B cell (primary cell): ENCODE results near the gene CCDC34. TPM values are rescaled to one million over a fixed set of nuclear protein-coding genes. Genes with fewer than 3 reads are reported as not detected.

Source experiments
- ATAC-seq: fragments of 200-7000 bp; cut with Tn5 transposase; one replicate; pipeline ENCODE4 v1.10.0; 2021; ENCODE audit warnings: low read depth, mild to moderate bottlenecking, moderate number of reproducible peaks, moderate library complexity
- CTCF ChIA-PET: fragments of 350-600 bp; sonication (Branson Sonifier 250); formaldehyde crosslinking; loops from one replicate; lab custom pipeline; 2021; ENCODE audit warnings: antibody characterized with exemption, inconsistent platforms; lab: Charles Lee
- POLR2A ChIA-PET: fragments of 350-600 bp; sonication (Branson Sonifier 250); formaldehyde crosslinking; loops from one replicate; lab custom pipeline; 2021; ENCODE audit warnings: antibody characterized with exemption; lab: Charles Lee
- DNase-seq: peaks from one replicate; pipeline ENCODE4 v3.0.0; 2013
- H2AFZ ChIP-seq: 2 replicates; pipeline ENCODE4 v1.6.1; 2012; ENCODE audit warnings: mild to moderate bottlenecking, low read depth, low read length; ENCODE audit not compliant: insufficient read depth, poor library complexity, severe bottlenecking
- H3K27ac ChIP-seq, 2 donors: 1 replicate in 1 of 2; 2 replicates in 1 of 2; pipeline ENCODE4 v1.5.1; 2012 to 2013; ENCODE audit warnings: low read length in 2 of 2, mild to moderate bottlenecking in 2 of 2, moderate library complexity in 1 of 2
- H3K27me3 ChIP-seq, 4 experiments: fragments of 200-600 bp in 1 of 4; sonication (generic) in 1 of 4; replicated peaks in 1 of 4; 1 replicate in 2 of 4; 2 replicates in 2 of 4; pipeline versions ENCODE4 v1.6.1 to v1.7.0; 2013 to 2016; ENCODE audit warnings: low read length in 3 of 4, mild to moderate bottlenecking in 2 of 4, mixed read lengths in 1 of 4, moderate library complexity in 1 of 4; ENCODE audit not compliant: insufficient read depth in 4 of 4, control insufficient read depth in 3 of 4; ENCODE audit errors: control extremely low read depth in 1 of 4
- H3K36me3 ChIP-seq, 2 experiments: replicated peaks in 1 of 2; 1 replicate in 1 of 2; 2 replicates in 1 of 2; pipeline versions ENCODE4 v1.6.1 to v1.7.1; 2013; ENCODE audit warnings: low read length in 1 of 2; ENCODE audit not compliant: insufficient read depth in 2 of 2, control insufficient read depth in 1 of 2; ENCODE audit errors: control extremely low read depth in 1 of 2, extremely low read depth in 1 of 2
- H3K4me1 ChIP-seq, 2 donors: fragments of 200-600 bp in 1 of 2; sonication (generic) in 1 of 2; 1 replicate in 1 of 2; 2 replicates in 1 of 2; pipeline versions ENCODE4 v1.5.1 to v1.6.1; 2013 to 2017; ENCODE audit warnings: low read length in 2 of 2; ENCODE audit not compliant: control insufficient read depth in 2 of 2, insufficient read depth in 2 of 2
- H3K4me2 ChIP-seq: replicated peaks from 2 replicates; pipeline ENCODE3; 2012; ENCODE audit warnings: mild to moderate bottlenecking, low read depth, low read length; ENCODE audit not compliant: poor library complexity, severe bottlenecking
- H3K4me3 ChIP-seq, 5 experiments: fragments of 200-600 bp in 1 of 5; sonication (generic) in 1 of 5; 1 replicate in 3 of 5; 2 replicates in 2 of 5; pipeline versions ENCODE4 v1.5.1 to v1.7.0; 2011 to 2016; ENCODE audit warnings: low read length in 4 of 5, mild to moderate bottlenecking in 4 of 5, low read depth in 2 of 5, control low read depth in 1 of 5, moderate library complexity in 1 of 5; ENCODE audit not compliant: insufficient read depth in 1 of 5; ENCODE audit errors: control extremely low read depth in 1 of 5, extremely low read depth in 1 of 5
- H3K79me2 ChIP-seq: fragments of 200-600 bp; sonication (generic); one replicate; pipeline ENCODE4 v1.6.0; 2016; ENCODE audit warnings: low read length; ENCODE audit not compliant: control insufficient read depth, insufficient read depth
- H3K9ac ChIP-seq: fragments of 200-600 bp; sonication (generic); 2 replicates; pipeline ENCODE4 v1.6.1; 2017; ENCODE audit warnings: mild to moderate bottlenecking, low read length, moderate library complexity
- H3K9me3 ChIP-seq, 3 donors: one replicate each; pipeline versions ENCODE4 v1.6.1 to v1.7.1; 2013; ENCODE audit warnings: low read length in 2 of 3; ENCODE audit not compliant: control insufficient read depth in 2 of 3, insufficient read depth in 1 of 3; ENCODE audit errors: control extremely low read depth in 1 of 3
- H4K20me1 ChIP-seq: 2 replicates; pipeline ENCODE4 v1.6.0; 2012; ENCODE audit warnings: mild to moderate bottlenecking, low read length; ENCODE audit not compliant: insufficient read depth, control insufficient read depth, poor library complexity, severe bottlenecking
- H3K27ac Mint-ChIP-seq: one replicate; pipeline ENCODE4 v1.8.0; 2021; ENCODE audit warnings: mixed read lengths
- H3K27me3 Mint-ChIP-seq: one replicate; pipeline ENCODE4 v1.8.0; 2021; ENCODE audit warnings: mixed read lengths
- H3K4me1 Mint-ChIP-seq: one replicate; pipeline ENCODE4 v1.8.0; 2021; ENCODE audit warnings: mixed read lengths
- H3K4me3 Mint-ChIP-seq: one replicate; pipeline ENCODE4 v1.8.0; 2021; ENCODE audit warnings: mixed read lengths
- H3K9me3 Mint-ChIP-seq: one replicate; pipeline ENCODE4 v1.8.0; 2022; ENCODE audit warnings: mixed read lengths; ENCODE audit not compliant: insufficient read depth
- CTCF ChIP-seq: fragments of 200-600 bp; IDR thresholded peaks from one replicate; pipeline ENCODE4 v1.8.0; 2022; ENCODE audit warnings: antibody characterized with exemption, mild to moderate bottlenecking
- EZH2 ChIP-seq: IDR thresholded peaks from 2 replicates; pipeline ENCODE4 v1.6.1; 2012; ENCODE audit warnings: borderline replicate concordance, low read depth, mild to moderate bottlenecking, moderate library complexity, low read length; ENCODE audit not compliant: insufficient read depth, poor library complexity, severe bottlenecking
- WGBS: methylation state at CpG from one replicate; pipeline ENCODE4 v1.1.5; 2013; ENCODE audit warnings: missing lambda C conversion rate; ENCODE audit not compliant: insufficient coverage; 5-methylcytosine and 5-hydroxymethylcytosine counted together
- intact Hi-C: fragments of 100-400 bp; cut with micrococcal nuclease; formaldehyde crosslinking; loops from one replicate; pipeline ENCODE4 v1.10.0; 2022
- polyA plus RNA-seq: library from polyadenylated mRNA; depleted of rRNA; stranded (reverse); fragments of >200 nt; gene quantifications from 2 replicates; pipeline ENCODE4 v1.2.3, GENCODE V29; 2012
- total RNA-seq, 2 donors: library from RNA; stranded (reverse); fragments of 120-200 nt in 1 of 2; gene quantifications; 1 replicate in 1 of 2; 2 replicates in 1 of 2; pipeline versions ENCODE4 v1.2.3 to v1.2.4, GENCODE V29; 2013 to 2022

CCDC34 gene
- total and polyA plus RNA-seq, 2 donors (not counting 1 experiment from before 2014, with no cell fraction given) = 0.94 to 4.1 TPM

DNA sequence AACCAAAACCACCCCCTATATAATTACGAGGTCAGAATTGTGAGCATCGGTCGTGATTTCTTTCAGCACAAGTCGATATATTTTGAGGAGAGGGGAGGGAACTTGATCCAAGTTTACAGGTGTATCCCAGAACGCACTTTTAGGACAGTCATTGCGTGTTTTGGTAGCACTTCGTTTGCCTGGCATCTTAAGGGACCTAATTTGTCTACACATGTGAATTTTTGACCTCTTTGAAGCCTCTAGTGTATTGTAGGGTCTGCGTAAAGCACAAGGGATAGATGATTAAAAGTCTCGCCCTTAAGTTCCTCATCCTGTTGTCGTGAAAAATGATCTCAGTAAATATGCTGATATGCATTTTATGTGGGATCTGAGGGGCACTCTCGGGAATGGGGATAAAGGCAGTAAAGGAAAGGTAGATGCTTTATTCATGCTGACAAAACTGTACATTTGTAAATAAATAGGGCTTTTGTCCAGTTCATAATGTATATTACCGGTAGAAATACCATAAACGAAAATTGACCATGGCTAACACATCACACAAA is 632 bp upstream of the CCDC34 start:
- no peak for ATAC-seq
- Mint-ChIP-seq H3K27me3 (no peaks in the 10 kb centered on the region), H3K9me3 (no peaks in the 10 kb centered on the region), H3K27ac (peak overlapping the region; percentile 88), H3K4me1 (peaks cover 18% of the 10 kb centered on the region), H3K4me3 (peak overlapping the region; percentile 90)
- no peaks in the 10 kb centered on the region for H3K27me3 ChIP-seq
- TF ChIP-seq CTCF (no peak), EZH2 (no peak)
- no peaks in the 10 kb centered on the region for H3K36me3 ChIP-seq
- H3K9ac ChIP-seq = peak overlapping the region; percentile 75
- H4K20me1 ChIP-seq = no peaks in the 10 kb centered on the region
- ChIA-PET POLR2A (no interaction called here), CTCF (interaction anchor here (1.1 kb wide), 2 partner anchors 122 to 135 kb away, joined by 3 read pairs; no protein-coding TSS in a partner anchor)
- peak overlapping the region; percentile 75 for H3K4me2 ChIP-seq
- no peak for DNase-seq
- H2AFZ ChIP-seq = peak overlapping the region; percentile 98
- H3K79me2 ChIP-seq = no peaks in the 10 kb centered on the region
- peaks cover 8 to 14% of the 10 kb centered on the region in 2 donors for H3K4me1 ChIP-seq
- intact Hi-C loops = loop anchor here (1.0 to 2.0 kb wide), 3 partner anchors 109 to 745 kb away; partner anchors contain the start of genes KIF18A, LGR4, LIN7C and METTL15
- H3K9me3 ChIP-seq = no peaks in the 10 kb centered on the region
- peak overlapping the region; percentile 49 to 77 (median 64) for H3K4me3 ChIP-seq
- WGBS = 16% methylated on average over 7 of the region's 13 CpGs
- H3K27ac ChIP-seq = peak overlapping the region in 1 of 2 donors; percentile 62

DNA sequence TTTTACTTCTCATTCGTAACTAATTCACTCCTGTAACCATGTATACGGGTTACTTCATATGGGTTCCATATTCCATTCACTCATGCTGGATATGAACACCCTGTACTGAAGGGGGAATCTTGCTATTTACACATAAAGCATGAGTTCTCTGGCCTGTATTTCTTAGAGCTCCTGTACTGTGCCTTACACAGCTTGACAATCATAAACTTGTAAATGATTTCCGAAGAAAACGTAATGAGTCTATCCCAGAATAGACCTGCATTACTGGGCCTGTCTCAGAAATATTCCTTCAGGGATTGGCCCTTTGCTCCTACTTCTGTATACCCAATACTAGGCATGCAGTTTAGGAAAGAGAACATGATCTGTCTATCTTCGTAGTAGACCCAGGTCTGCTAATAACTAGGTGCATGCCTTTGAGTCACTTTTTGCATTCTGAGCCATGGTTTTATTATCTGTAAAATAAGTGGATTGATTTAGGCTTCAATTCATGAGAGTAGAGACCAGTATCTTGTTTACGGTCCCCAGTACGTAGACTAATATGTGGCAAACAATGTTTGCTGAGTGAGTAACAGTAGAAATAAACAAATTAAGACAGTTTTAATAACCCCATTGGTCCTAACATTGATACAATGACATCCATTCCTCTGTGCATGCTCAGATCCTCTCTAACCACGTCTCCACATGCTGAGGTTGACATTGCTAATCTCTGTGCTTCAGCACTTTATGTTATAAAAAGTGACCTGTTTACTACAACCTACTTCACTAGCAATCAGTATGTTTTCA is 1.2 kb downstream of the CCDC34 start:
- H3K27ac ChIP-seq = no peak overlapping the region
- H3K4me1 ChIP-seq = peaks cover 8 to 14% of the 10 kb centered on the region in 2 donors
- H3K4me1 Mint-ChIP-seq = peaks cover 18% of the 10 kb centered on the region
- no peaks in the 10 kb centered on the region for H4K20me1 ChIP-seq
- H3K4me2 ChIP-seq = peak overlapping the region; percentile 75
- no peaks in the 10 kb centered on the region for H3K9me3 Mint-ChIP-seq
- no peaks in the 10 kb centered on the region for H3K79me2 ChIP-seq
- H3K4me3 Mint-ChIP-seq = peak overlapping the region; percentile 90
- intact Hi-C loops = loop anchor here (2.0 kb wide), 2 partner anchors 111 to 747 kb away; partner anchors contain the start of genes KIF18A, LGR4 and METTL15
- no peak overlapping the region for H3K27ac Mint-ChIP-seq
- ATAC-seq = no peak
- CTCF ChIA-PET = no interaction called here
- H2AFZ ChIP-seq = peak overlapping the region; percentile 98
- H3K36me3 ChIP-seq = no peaks in the 10 kb centered on the region
- WGBS = 97% methylated on average over 4 of the region's 8 CpGs
- H3K27me3 ChIP-seq = no peaks in the 10 kb centered on the region
- POLR2A ChIA-PET = no interaction called here
- no peak overlapping the region for H3K9ac ChIP-seq
- H3K9me3 ChIP-seq = no peaks in the 10 kb centered on the region
- no peak overlapping the region for H3K4me3 ChIP-seq
- TF ChIP-seq CTCF = no peak
- no peak for TF ChIP-seq EZH2
- no peak for DNase-seq
- no peaks in the 10 kb centered on the region for H3K27me3 Mint-ChIP-seq
